Measurements from ENCODE around the gene CRIP2. TPM values are rescaled to one million over a fixed set of nuclear protein-coding genes. Genes with fewer than 3 reads are reported as not detected.

The CRIP2 gene
- total and polyA plus RNA-seq, 2 of the 8 experiments (the other 6 are each of a cell fraction or from before 2014, with no cell fraction given) = 4.2 to 13.5 TPM

- Histone ChIP-seq H3K4me1 (replicated peaks in 1 of 4; ENCODE audit: control insufficient read depth in 3 of 4, insufficient read depth in 4 of 4, low read length in 3 of 4) (peaks cover 0 to 32% (median 14%) of the 10 kb centered on the region in 4 experiments; a peak in 5 of 7 replicates), H2BK15ac (ENCODE audit: low read length) (0 out of 2 replicates have a peak overlapping the region, but pooled peaks have one; percentile 72), H4K20me1 (replicated peaks in 1 of 2; ENCODE audit: control insufficient read depth in 1 of 2, insufficient read depth in 2 of 2, low read length in 2 of 2) (peaks cover 0 to 9% of the 10 kb centered on the region in 2 experiments), H4K5ac (ENCODE audit: insufficient read length, low read depth, low read length) (no peak overlapping the region), H3K23ac (ENCODE audit: insufficient read length) (no peak overlapping the region), H4K91ac (replicated peaks; ENCODE audit: insufficient read length, low read length) (no peak overlapping the region), H3K18ac (ENCODE audit: extremely low read depth, low read length) (peak overlapping the region; percentile 60), H4K8ac (ENCODE audit: extremely low read depth, insufficient read depth, low read length) (peak overlapping the region; percentile 84; the same call in 1 of the 2 replicates), H3K9me3 (ENCODE audit: insufficient read depth in 2 of 2, low read depth in 1 of 2, low read length in 1 of 2) (no peaks in the 10 kb centered on the region), H2AK5ac (ENCODE audit: low read depth, low read length) (no peak overlapping the region), H3K79me2 (ENCODE audit: control insufficient read depth in 1 of 2, insufficient read depth in 2 of 2, low read length in 2 of 2) (no peaks in the 10 kb centered on the region), H2BK12ac (ENCODE audit: low read depth, low read length) (no peak overlapping the region), H2BK120ac (replicated peaks; ENCODE audit: low read depth, low read length) (no peak overlapping the region), H3K4ac (replicated peaks; ENCODE audit: insufficient read length, low read depth, low read length) (no peak overlapping the region), H2BK5ac (ENCODE audit: low read depth, low read length) (no peak overlapping the region), H3K79me1 (ENCODE audit: low read depth, low read length) (no peaks in the 10 kb centered on the region), H3K23me2 (ENCODE audit: low read depth, low read length) (peaks cover 11% of the 10 kb centered on the region; the same call in 1 of the 2 replicates), H3K4me2 (ENCODE audit: insufficient read depth in 1 of 2, low read depth in 2 of 2, low read length in 2 of 2) (peak overlapping the region; percentile 53 to 75), H3K27me3 (replicated peaks in 1 of 4; ENCODE audit: control insufficient read depth in 3 of 4, extremely low read depth in 1 of 4, insufficient read depth in 3 of 4, low read length in 3 of 4) (peaks cover 31 to 82% (median 66%) of the 10 kb centered on the region in 4 experiments), H2AFZ (ENCODE audit: low read length) (no peak overlapping the region), H2BK20ac (ENCODE audit: low read length) (no peak overlapping the region), H3K27ac (ENCODE audit: low read depth, low read length) (no peak overlapping the region), H3K14ac (ENCODE audit: insufficient read length) (no peak overlapping the region), H3K36me3 (ENCODE audit: control insufficient read depth in 2 of 4, insufficient read depth in 4 of 4, low read length in 3 of 4) (no peaks in the 10 kb centered on the region), H3K4me3 (ENCODE audit: extremely low read depth in 1 of 4, insufficient read depth in 2 of 4, low read depth in 3 of 4, low read length in 4 of 4) (peak overlapping the region in 1 of 4 experiments; percentile 61; a peak in 2 of 8 replicates), H3K9ac (replicated peaks in 1 of 4; ENCODE audit: extremely low read depth in 1 of 4, low read depth in 3 of 4, low read length in 3 of 4) (no peak overlapping the region), H3K56ac (replicated peaks; ENCODE audit: insufficient read length, low read depth, low read length) (no peak overlapping the region)
- POLR2A ChIA-PET (ENCODE audit: partially characterized antibody) = interaction anchor here (0.8 to 1.5 kb wide), 2 partner anchors 9 to 11 kb away, joined by 3 to 8 read pairs; no protein-coding TSS in a partner anchor
- WGBS, 2 experiments (ENCODE audit: extremely low coverage in 1 of 2, insufficient coverage in 1 of 2, insufficient read length in 1 of 2, insufficient replicate concordance in 2 of 2, low coverage in 1 of 2, low lambda C conversion rate in 2 of 2, missing lambda C conversion rate in 1 of 2) = 12% methylated on average over 12 of the region's 12 CpGs; no CpG with 5 or more reads in 1 of the 2 experiments
- FAIRE-seq = no peak
- peak in 1 of 2 experiments; percentile 83 for DNase-seq (ENCODE audit: low read depth in 1 of 2, low spot score in 2 of 2)
- CTCF ChIA-PET (ENCODE audit: partially characterized antibody) = interaction anchor here (0.6 to 1.7 kb wide), 12 partner anchors 9 to 372 kb away, joined by 3 to 17 read pairs (median 4); no protein-coding TSS in a partner anchor
- no peak for TF ChIP-seq NRF1 (IDR thresholded peaks at IDR 0.05; ENCODE audit: low read depth, low read length)
- TF ChIP-seq EGR1 (IDR thresholded peaks at IDR 0.05; ENCODE audit: borderline replicate concordance, low read depth, low read length) = no peak
- no peak for TF ChIP-seq POLR2AphosphoS5 (IDR thresholded peaks at IDR 0.05; ENCODE audit: low read depth, low read length)
- no peak for TF ChIP-seq SP1 (IDR thresholded peaks at IDR 0.05; ENCODE audit: low read depth, low read length)
- no peak for TF ChIP-seq CBX5 (IDR thresholded peaks at IDR 0.05; ENCODE audit: low read depth, low read length)
- TF ChIP-seq RFX5 (IDR thresholded peaks at IDR 0.05; ENCODE audit: borderline replicate concordance, low read depth, low read length) = no peak
- no peak for TF ChIP-seq RBBP5 (IDR thresholded peaks at IDR 0.05; ENCODE audit: borderline replicate concordance, low read depth, low read length)
- no peak for TF ChIP-seq SRF (IDR thresholded peaks at IDR 0.05; ENCODE audit: low read depth, low read length)
- no peak for TF ChIP-seq CREB1 (IDR thresholded peaks at IDR 0.05)
- no peak for TF ChIP-seq BRCA1 (IDR thresholded peaks at IDR 0.05; ENCODE audit: low read depth, low read length)
- TF ChIP-seq YY1 (IDR thresholded peaks at IDR 0.05; ENCODE audit: low read depth, low read length) = peak; percentile 77; the same call in 1 of the 2 replicates
- no peak for TF ChIP-seq RNF2 (IDR thresholded peaks at IDR 0.05; ENCODE audit: borderline replicate concordance, low read depth, low read length, missing control alignments, poor library complexity, severe bottlenecking)
- TF ChIP-seq PHF8 (conservative IDR thresholded peaks at IDR 0.05; ENCODE audit: low read depth, low read length) = no peak
- no peak for TF ChIP-seq KDM5A (IDR thresholded peaks at IDR 0.05; ENCODE audit: low read length)
Observed at GRCh38 chr14:105485739-105486162, 11.1 kb downstream of the CRIP2 start.
